ENCODE results near the gene ZEB1. TPM values are rescaled to one million over a fixed set of nuclear protein-coding genes. Genes with fewer than 3 reads are reported as not detected.

ZEB1 gene
- total and polyA plus RNA-seq, 2 of the 8 experiments (the other 6 are each of a cell fraction or from before 2014, with no cell fraction given), result 0.08 to 0.15 TPM

DNA sequence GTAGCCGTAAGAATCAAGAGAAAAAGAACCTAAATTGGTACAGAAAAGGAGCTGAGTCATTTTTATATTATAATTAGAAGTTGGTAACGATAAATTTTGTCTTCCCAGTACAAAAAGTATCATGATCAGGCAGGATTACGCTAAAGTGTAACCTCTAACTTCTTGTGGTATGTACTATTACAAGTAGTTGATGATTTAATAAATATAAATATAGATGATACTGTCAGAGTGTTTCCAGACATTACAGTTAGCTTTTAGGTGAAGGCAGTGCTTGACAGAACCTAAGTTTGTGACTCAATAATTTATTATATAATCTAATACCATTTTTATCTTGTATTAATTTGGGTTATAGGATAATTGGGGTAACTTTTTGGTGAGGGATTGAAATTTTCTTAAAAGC lies 53.4 kb downstream of the ZEB1 start (continued):
- TF ChIP-seq CHD7 (IDR thresholded peaks at IDR 0.05; ENCODE audit: insufficient replicate concordance, low read length) (no peak), BACH1 (IDR thresholded peaks at IDR 0.05; ENCODE audit: low read length) (no peak), POLR2AphosphoS5 (IDR thresholded peaks at IDR 0.05; ENCODE audit: low read depth, low read length) (no peak), RNF2 (IDR thresholded peaks at IDR 0.05; ENCODE audit: borderline replicate concordance, low read depth, low read length, missing control alignments, poor library complexity, severe bottlenecking) (no peak)
